ENCODE data around the gene DLX1.

DNA sequence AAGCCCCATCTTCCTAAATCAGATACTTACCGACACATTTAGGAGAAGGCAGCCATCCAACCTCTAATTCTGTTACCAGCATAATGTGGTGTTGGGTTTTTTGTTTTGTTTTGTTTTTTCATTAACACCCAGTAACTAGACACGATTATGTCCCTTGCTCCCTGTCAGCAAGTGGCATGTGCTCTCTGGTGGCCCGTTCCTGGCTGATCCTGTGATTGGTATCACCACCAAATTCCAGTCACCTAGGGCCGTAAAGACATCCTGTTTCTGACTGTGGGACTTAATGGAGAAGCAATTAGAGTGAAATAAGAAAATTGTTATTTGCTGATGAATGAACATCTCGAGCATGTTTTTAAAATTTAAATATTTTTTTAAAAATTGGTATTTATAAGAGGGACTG is 5.9 kb upstream of the DLX1 start:
- TF ChIP-seq, protein P1, sequence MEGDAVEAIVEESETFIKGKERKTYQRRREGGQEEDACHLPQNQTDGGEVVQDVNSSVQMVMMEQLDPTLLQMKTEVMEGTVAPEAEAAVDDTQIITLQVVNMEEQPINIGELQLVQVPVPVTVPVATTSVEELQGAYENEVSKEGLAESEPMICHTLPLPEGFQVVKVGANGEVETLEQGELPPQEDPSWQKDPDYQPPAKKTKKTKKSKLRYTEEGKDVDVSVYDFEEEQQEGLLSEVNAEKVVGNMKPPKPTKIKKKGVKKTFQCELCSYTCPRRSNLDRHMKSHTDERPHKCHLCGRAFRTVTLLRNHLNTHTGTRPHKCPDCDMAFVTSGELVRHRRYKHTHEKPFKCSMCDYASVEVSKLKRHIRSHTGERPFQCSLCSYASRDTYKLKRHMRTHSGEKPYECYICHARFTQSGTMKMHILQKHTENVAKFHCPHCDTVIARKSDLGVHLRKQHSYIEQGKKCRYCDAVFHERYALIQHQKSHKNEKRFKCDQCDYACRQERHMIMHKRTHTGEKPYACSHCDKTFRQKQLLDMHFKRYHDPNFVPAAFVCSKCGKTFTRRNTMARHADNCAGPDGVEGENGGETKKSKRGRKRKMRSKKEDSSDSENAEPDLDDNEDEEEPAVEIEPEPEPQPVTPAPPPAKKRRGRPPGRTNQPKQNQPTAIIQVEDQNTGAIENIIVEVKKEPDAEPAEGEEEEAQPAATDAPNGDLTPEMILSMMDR (IDR thresholded peaks at IDR 0.05) = no peak
- no peak for TF ChIP-seq POLR2A (IDR thresholded peaks at IDR 0.05)

Data from uterus (tissue), 2 donors.